ENCODE results near the gene HTATIP2. TPM values are rescaled to one million over a fixed set of nuclear protein-coding genes. Genes with fewer than 3 reads are reported as not detected.
A peak's percentile ranks its signal among the peaks of the same experiment; 100 is the strongest.

The HTATIP2 gene
- total and polyA plus RNA-seq, 9 of the 15 experiments (the other 6 are each of a cell fraction or from before 2014, with no cell fraction given), result 48.3 to 90.9 (median 64.4) TPM

DNA sequence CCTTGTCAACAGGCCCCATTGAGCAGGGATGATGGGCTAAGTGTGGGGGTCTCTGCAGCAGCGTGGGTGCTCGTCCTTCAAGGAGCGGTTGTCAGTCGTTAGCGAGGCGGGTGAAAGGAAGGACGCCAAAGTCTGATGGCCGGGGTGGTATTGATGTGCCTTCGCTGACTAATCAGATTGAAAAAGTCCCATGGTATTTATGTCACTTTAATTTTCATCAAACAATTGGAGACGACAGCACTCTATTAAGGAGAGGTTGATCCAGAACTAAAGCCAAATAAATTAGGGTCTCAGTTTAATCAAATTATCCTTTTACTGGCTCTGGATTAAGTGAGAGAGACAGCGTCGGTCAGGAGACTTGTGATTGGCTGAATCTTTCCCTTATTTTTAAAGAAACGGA is 9.6 kb downstream of the HTATIP2 start:
- Histone ChIP-seq H3K4me3 (no peak overlapping the region), H3K9ac (ENCODE audit: insufficient read depth in 1 of 2, low read depth in 2 of 2, low read length in 2 of 2) (peak overlapping the region in 1 of 2 experiments; percentile 57; a peak in 1 of 4 replicates), H3K4me1 (replicated peaks in 1 of 2; ENCODE audit: control insufficient read depth in 2 of 2, insufficient read depth in 2 of 2, low read length in 2 of 2) (peaks cover 3 to 23% of the 10 kb centered on the region in 2 experiments; a peak in 4 of 5 replicates), H4K20me1 (replicated peaks; ENCODE audit: control insufficient read depth, insufficient read depth, low read length) (no peaks in the 10 kb centered on the region), H3K9me3 (replicated peaks; ENCODE audit: control insufficient read depth, insufficient read depth, low read depth, low read length) (no peaks in the 10 kb centered on the region), H3K4me2 (ENCODE audit: insufficient read depth, low read length) (no peak overlapping the region), H3K27ac (ENCODE audit: extremely low read depth, low read depth, low read length) (no peak overlapping the region), H3K36me3 (ENCODE audit: control insufficient read depth, insufficient read depth, low read length) (peaks cover 39% of the 10 kb centered on the region), H3K79me2 (ENCODE audit: control insufficient read depth, insufficient read depth, low read length) (peaks cover 5% of the 10 kb centered on the region; the same call in 1 of the 3 replicates), H3K9me1 (ENCODE audit: control insufficient read depth, insufficient read depth, low read length) (no peaks in the 10 kb centered on the region), H2AFZ (ENCODE audit: low read depth, low read length) (no peak overlapping the region), H3K27me3 (ENCODE audit: control insufficient read depth in 2 of 2, insufficient read depth in 2 of 2, low read length in 2 of 2) (no peaks in the 10 kb centered on the region)
- in situ Hi-C loops (cut with MboI), result no loop called here
- TF ChIP-seq, protein P1, sequence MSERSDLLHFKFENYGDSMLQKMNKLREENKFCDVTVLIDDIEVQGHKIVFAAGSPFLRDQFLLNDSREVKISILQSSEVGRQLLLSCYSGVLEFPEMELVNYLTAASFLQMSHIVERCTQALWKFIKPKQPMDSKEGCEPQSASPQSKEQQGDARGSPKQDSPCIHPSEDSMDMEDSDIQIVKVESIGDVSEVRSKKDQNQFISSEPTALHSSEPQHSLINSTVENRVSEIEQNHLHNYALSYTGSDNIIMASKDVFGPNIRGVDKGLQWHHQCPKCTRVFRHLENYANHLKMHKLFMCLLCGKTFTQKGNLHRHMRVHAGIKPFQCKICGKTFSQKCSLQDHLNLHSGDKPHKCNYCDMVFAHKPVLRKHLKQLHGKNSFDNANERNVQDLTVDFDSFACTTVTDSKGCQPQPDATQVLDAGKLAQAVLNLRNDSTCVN (CRISPR knock-in tag; IDR thresholded peaks at IDR 0.05), result no peak
- TF ChIP-seq NCOA4 (IDR thresholded peaks at IDR 0.05; ENCODE audit: partially characterized antibody) (no peak), ZNF398 (CRISPR knock-in tag; IDR thresholded peaks at IDR 0.05) (no peak), CC2D1A (IDR thresholded peaks at IDR 0.05) (no peak), LEF1 (IDR thresholded peaks at IDR 0.05) (no peak), RFX7 (CRISPR knock-in tag; IDR thresholded peaks at IDR 0.05) (no peak), ETV6 (IDR thresholded peaks at IDR 0.05; ENCODE audit: borderline replicate concordance in 1 of 2, low read depth in 2 of 2, low read length in 1 of 2) (no peak), ETV6 (CRISPR knock-in tag; IDR thresholded peaks at IDR 0.05; ENCODE audit: borderline replicate concordance) (no peak)
- WGBS (ENCODE audit: insufficient coverage, low coverage, missing lambda C conversion rate), result 93% methylated on average over 12 of the region's 13 CpGs
- ATAC-seq, result no peak
- FAIRE-seq, result no peak
- no TSS peak for BruUV-seq (replicated peaks)
- intact Hi-C loops (cut with micrococcal nuclease), result no loop called here
- ChIA-PET CTCF (ENCODE audit: low intra/inter-chr PET ratio) (no interaction called here), POLR2A (no interaction called here)
- DNase-seq (ENCODE audit: extremely low read depth in 1 of 4, low spot score in 3 of 4), result no peak

Measured in K562 (cell line).